Astrocyte (in vitro differentiated cells and primary cell): ENCODE results near the gene TRMU.
"Not testable (repeated sequence)": the region's sequence is repeated elsewhere in the genome, so short reads cannot be mapped to it uniquely, and the experiment has no call there.

ENCODE experiments used
- EZH2 ChIP-seq: IDR thresholded peaks from 2 replicates; pipeline ENCODE4 v1.6.1; 2012; ENCODE audit warnings: mild to moderate bottlenecking, low read length, inconsistent platforms; ENCODE audit not compliant: insufficient read depth
- TF ChIP-seq, protein P1 (sequence below): IDR thresholded peaks from 2 replicates; pipeline ENCODE4 v1.5.1; 2011; ENCODE audit warnings: low read depth, mild to moderate bottlenecking, inconsistent platforms, low read length, moderate library complexity; ENCODE audit not compliant: insufficient read depth

DNA sequence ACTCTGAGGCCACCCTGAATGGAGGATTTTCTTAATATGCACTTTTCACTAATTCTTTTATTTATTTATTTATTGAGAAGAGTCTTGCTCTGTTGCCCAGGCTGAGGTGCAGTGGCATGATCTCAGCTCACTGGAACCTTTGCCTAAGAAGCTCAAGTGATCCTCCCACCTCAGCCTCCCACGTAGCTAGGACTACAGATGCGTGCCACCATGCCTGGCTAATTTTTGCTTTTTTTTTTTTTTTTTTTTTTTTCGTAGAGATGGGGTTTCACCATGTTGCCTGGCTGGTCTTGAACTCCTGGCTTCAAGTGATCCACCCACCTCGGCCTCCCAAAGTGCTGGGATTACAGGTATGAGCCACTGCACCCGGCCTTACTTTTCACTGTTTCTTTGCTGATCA is 61.5 kb downstream of the TRMU start:
- not testable (repeated sequence) for TF ChIP-seq EZH2
- TF ChIP-seq, protein P1, sequence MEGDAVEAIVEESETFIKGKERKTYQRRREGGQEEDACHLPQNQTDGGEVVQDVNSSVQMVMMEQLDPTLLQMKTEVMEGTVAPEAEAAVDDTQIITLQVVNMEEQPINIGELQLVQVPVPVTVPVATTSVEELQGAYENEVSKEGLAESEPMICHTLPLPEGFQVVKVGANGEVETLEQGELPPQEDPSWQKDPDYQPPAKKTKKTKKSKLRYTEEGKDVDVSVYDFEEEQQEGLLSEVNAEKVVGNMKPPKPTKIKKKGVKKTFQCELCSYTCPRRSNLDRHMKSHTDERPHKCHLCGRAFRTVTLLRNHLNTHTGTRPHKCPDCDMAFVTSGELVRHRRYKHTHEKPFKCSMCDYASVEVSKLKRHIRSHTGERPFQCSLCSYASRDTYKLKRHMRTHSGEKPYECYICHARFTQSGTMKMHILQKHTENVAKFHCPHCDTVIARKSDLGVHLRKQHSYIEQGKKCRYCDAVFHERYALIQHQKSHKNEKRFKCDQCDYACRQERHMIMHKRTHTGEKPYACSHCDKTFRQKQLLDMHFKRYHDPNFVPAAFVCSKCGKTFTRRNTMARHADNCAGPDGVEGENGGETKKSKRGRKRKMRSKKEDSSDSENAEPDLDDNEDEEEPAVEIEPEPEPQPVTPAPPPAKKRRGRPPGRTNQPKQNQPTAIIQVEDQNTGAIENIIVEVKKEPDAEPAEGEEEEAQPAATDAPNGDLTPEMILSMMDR = not testable (repeated sequence)
